ENCODE results near the gene MTAP.
A peak's percentile ranks its signal among the peaks of the same experiment; 100 is the strongest.

Gene MTAP

GRCh38 chr9:21806644-21807043 lies 4.2 kb downstream of the MTAP start:
- DNase-seq = no peak

GRCh38 chr9:21810388-21810787 lies 8.0 kb downstream of the MTAP start:
- no peak for DNase-seq

- DNase-seq = no peak
Measured at GRCh38 chr9:21810881-21811280, 8.4 kb downstream of the MTAP start.

GRCh38 chr9:21811914-21812313 lies 9.5 kb downstream of the MTAP start:
- no peak for DNase-seq

- no peak for DNase-seq
Measured at GRCh38 chr9:21812415-21812814, 10.0 kb downstream of the MTAP start.

- DNase-seq = peak; percentile 60
Measured at GRCh38 chr9:21812946-21813568, 10.6 kb downstream of the MTAP start.

- peak; percentile 43 for DNase-seq
Measured at GRCh38 chr9:21813575-21814473, 11.4 kb downstream of the MTAP start.

- no peak for DNase-seq
Measured at GRCh38 chr9:21815643-21816042, 13.2 kb downstream of the MTAP start.

- DNase-seq = no peak
Measured at GRCh38 chr9:21817176-21817575, 14.7 kb downstream of the MTAP start.

- no peak for DNase-seq
Measured at GRCh38 chr9:21825637-21826036, 23.2 kb downstream of the MTAP start.

- DNase-seq = no peak
Measured at GRCh38 chr9:21828853-21829410, 26.5 kb downstream of the MTAP start.

- peak; percentile 24 for DNase-seq
Measured at GRCh38 chr9:21830589-21830988, 28.2 kb downstream of the MTAP start.

GRCh38 chr9:21831841-21832509 lies 29.5 kb downstream of the MTAP start:
- peak; percentile 65 for DNase-seq

- DNase-seq = no peak
Measured at GRCh38 chr9:21833090-21833801, 30.8 kb downstream of the MTAP start.

- DNase-seq = no peak
Measured at GRCh38 chr9:21835121-21835520, 32.7 kb downstream of the MTAP start.

GRCh38 chr9:21836437-21837161 lies 34.2 kb downstream of the MTAP start:
- peak; percentile 31 for DNase-seq

- DNase-seq = no peak
Measured at GRCh38 chr9:21837501-21837900, 35.1 kb downstream of the MTAP start.

- no peak for DNase-seq
Measured at GRCh38 chr9:21840647-21841046, 38.2 kb downstream of the MTAP start.

GRCh38 chr9:21841133-21841532 lies 38.7 kb downstream of the MTAP start:
- DNase-seq = no peak

GRCh38 chr9:21848615-21849014 lies 46.2 kb downstream of the MTAP start:
- DNase-seq = no peak

- DNase-seq = no peak
Measured at GRCh38 chr9:21852754-21853153, 50.3 kb downstream of the MTAP start.

- DNase-seq = no peak
Measured at GRCh38 chr9:21853414-21853813, 51.0 kb downstream of the MTAP start.

Measured in stimulated activated CD4-positive, alpha-beta T cell treated with anti-CD3 and anti-CD28 coated beads, Interleukin-1b, Interleukin-23, amount 100 ng/mL, for 48 hours (primary cell).